Ecto neural progenitor cell (in vitro differentiated cells): Measurements from ENCODE around the gene MTRR.

Experiments
- DNase-seq: peaks from one replicate; pipeline ENCODE4 v3.0.0-alpha.2; 2018; ENCODE audit warnings: low spot score

MTRR gene

DNA sequence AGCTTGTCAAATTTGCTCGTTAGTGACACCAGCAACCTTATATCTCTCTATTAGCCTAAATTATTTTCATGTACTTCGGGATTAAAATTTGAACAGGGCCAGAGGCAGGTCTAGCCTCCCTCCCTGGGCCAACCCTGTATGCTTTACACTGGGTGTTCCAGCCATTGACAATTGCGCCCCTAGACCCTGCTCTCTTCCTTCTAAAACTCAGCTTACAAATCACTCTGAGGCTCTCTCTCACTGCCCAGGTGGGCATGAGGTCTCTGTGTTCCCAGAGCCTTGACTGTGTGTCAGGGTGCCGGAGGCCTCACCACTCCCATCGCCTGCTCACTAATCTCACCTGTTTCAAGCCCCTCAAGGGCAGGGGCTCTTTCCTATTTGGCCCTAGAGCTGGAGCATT lies 11.6 kb upstream of the MTRR start:
- no peak for DNase-seq

DNA sequence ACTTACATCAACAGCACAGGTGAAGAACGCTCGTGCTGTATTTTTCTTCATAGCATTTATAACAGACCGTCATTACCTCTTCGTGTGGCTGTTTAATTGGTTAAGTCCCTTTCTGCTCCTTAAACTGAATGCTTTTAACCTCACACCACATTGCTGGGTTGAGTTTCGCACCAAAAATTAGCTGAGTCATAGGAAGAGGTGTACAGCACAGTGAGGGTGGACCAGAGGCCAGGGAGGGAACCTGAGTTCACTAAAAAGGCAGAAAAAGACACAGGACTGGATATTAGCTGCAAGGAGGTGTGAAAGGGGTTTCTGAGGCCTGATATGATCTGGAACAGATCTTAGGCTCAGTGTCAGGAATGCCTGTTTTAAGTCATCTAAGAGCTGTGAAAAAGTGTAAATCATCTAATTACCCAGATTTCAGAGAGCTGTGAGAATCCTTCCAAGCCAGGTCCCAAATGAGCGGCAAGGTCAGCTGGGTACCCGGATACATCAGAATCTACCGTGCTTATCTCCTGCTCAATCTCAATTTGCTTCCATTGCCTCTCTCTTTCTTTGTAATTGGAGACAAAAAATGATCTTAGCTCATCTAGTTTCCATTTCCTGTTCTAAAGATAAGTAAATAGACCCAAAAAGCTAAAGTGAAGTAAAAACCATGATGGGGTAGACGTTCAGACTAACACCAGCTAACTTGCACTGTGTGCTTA lies 10.9 kb upstream of the MTRR start:
- DNase-seq: no peak

DNA sequence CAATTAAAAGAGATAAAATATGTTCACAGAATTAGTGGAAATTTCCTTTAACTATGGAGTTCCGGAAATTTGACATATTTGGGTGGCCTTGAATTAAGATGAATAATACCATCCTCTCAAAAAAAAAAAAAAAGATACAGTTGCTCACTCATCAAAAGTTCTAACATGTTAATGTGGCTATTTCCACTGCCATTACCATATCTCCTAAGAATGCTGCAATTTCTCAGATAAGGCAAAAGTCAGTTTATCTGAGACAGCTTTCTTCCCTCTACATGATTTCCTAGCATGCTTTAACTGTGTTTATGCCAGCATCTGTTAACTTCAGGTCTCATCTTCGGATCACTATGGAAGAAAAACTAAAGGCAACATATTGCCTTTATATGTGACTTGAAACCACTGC lies 2.8 kb upstream of the MTRR start:
- no peak for DNase-seq

DNA sequence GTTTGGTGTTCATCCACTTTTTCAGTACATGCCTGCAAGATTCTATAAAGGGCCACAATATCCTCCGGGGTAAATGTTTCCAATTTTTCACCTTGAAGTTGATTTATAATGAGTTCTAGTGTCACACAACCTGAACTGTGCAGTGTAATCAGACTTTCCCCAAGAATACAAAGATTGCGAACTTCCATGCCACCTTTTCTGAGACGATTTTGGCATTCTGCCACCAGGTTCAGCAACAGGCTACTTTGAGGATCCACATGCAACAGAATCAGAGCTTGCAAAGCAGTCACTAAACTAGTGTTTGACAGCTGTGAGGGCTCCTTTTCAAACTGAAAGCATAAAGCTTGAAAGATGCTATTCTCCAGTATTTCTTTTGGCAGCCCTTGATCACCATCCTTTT lies 1.7 kb upstream of the MTRR start:
- no peak for DNase-seq

DNA sequence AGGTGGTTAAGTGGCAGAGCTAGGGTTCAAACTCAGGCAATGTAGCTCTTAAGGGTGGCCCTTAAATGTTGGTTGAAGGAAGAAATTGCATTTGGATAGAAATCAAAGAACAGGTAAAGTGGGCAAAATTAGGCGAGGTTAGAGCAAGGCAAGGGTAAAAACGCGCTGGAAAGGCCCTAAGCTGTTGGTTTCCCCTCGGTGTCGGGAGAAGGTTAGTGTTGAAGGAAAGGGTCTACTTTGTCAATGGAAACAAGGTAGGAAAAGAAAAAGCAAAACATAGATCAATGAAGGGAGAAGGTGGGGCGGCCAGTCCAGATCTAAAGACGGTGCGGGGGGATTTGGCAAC lies 548 bp upstream of the MTRR start:
- DNase-seq: no peak

DNA sequence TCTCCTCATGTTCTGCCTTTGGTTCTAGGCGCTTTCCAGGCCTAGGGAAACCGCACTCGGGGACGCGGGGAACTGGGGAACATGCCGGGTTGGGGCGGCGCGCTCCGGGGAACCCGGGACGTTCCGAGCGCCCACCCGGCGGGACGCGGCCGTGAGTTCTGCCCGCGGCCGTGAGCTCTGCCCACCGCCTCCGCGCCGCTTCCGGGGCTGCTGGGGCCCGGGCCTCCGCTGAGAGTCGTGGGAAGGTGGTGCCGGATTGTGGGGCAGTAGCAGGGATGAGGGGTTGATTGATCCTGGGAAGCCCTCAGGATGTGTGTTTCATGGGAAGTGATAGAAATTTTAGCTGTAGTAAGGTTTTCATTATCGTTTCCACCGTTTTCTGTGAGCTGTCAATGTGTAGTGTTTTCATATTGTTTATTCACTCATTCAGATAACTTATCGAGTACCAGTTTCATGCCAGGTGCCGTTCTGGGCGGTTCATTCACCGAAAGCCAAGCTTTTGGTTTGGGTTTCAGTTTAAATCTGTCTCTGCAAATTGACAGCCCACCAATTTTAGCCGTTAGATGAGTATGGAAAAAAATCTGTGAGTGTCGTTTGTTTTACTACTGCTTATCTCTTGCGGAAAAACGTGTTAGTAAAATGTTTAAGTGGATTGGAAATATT lies 657 bp downstream of the MTRR start:
- DNase-seq: no peak

DNA sequence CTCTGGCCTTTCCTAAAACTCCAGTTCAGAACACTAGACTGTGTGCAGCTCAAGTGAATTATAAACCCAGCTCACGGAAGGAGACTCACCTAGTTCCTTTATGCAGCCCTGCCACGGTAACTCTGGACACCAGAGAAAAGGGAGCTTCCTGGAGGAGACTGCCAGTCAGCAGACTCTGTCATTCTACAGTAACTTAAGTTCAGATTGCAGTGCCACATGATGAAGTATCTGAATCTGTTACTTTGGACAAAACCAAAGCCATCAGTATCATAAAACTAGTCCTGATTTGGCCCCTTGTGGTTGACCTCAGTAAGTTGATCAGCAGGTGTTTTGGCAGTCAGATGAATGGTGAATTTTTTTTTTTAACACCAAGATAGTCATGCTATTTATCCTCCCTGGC lies 2.7 kb downstream of the MTRR start:
- DNase-seq: no peak

DNA sequence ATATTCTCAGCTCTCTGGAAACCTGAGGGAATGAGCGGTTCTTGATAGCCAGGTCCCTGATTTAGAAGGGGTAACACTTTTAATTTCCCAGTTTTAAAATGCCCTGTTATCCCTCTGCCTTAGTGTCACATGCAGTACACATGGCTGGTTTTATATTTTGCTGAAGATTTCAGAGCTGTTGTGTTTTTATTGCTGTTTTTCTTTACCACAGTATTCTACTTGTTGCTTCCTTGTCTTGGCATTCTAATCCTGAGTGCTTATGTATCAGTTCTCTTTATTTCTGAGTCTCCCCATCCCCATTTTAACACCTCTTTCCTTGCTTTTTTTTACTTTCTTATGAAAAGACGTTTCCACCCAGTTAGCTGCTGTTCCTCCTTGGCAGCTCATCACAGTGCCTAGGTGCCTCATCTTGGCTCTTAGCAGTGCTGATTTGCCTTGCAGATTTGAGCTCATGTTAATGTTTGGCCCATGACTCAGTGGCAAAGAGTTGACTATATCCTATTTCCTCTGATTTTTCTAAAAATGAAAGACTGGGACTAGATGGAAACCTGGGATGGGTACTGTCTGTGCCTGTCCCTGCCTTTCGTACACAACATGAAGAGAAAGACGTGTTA lies 3.7 kb downstream of the MTRR start:
- DNase-seq: no peak

DNA sequence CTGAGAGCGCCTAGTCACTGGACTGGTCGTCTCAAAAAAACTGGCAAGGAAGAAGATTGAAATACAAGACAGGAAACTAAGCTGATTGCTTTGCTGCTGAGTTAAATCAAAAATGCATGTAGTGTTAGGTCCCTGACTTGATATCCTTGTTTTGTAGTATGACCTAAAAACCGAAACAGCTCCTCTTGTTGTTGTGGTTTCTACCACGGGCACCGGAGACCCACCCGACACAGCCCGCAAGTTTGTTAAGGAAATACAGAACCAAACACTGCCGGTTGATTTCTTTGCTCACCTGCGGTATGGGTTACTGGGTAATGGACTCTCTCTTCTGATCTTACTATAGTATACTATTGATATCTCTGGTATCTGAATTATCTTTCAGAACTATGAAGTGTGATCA lies 4.3 kb downstream of the MTRR start:
- no peak for DNase-seq

DNA sequence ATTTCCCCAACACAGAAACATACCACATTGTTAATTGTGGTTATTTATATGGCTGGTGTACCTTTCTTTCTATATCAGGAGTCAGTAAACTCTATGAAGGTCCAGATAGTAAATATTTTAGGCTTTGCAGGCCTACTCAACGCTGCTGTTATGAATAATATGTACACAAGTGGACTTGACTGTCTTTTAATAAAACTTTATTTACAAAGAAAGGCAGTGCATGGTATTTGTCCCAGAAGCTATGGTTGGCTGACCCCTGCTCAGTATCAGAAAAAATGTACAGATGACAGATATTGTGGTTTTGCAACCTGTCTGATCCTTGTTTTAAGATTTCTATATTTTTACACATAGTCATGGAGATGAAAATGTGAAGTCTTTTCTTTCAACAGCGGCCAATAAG lies 5.7 kb downstream of the MTRR start:
- DNase-seq: no peak

DNA sequence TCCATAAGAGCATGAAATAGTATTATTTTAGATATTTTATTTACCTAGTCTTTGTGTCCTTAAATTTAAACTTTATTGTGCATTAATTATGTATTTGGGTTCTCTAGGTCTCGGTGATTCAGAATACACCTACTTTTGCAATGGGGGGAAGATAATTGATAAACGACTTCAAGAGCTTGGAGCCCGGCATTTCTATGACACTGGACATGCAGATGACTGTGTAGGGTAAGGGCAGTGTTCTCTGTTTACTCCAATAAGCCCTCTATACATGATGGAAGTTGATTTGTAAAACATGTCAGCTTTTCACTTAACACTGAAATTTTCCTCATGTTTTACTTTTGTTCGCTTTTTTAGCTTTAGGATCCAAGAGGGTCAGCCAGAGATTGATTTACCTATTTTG lies 6.2 kb downstream of the MTRR start:
- DNase-seq: no peak

DNA sequence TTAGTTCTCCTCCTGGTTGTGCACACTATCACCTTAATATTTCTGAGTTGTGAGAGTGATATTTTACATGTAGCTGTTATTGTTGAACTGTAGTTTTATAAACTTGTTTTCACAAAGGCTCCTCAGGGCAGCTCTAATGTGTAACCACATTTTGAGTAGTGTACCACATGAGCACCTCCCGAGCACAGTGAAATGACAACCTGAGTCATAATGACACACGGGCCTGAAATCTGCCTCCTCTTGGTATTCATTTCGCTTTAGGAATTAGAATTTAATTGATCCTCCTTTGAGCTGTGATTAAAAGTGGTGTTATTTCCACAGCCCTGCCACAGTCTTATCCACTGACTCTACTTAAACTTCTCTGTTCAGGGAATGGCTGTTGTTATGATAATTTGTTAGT lies 7.9 kb downstream of the MTRR start:
- no peak for DNase-seq

DNA sequence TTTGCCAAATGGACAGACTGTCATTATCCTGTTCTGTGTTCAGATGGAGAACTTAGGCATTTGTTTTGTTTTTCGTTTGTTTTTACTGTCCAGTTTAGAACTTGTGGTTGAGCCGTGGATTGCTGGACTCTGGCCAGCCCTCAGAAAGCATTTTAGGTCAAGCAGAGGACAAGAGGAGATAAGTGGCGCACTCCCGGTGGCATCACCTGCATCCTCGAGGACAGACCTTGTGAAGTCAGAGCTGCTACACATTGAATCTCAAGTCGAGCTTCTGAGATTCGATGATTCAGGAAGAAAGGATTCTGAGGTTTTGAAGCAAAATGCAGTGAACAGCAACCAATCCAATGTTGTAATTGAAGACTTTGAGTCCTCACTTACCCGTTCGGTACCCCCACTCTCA lies 8.9 kb downstream of the MTRR start:
- no peak for DNase-seq

DNA sequence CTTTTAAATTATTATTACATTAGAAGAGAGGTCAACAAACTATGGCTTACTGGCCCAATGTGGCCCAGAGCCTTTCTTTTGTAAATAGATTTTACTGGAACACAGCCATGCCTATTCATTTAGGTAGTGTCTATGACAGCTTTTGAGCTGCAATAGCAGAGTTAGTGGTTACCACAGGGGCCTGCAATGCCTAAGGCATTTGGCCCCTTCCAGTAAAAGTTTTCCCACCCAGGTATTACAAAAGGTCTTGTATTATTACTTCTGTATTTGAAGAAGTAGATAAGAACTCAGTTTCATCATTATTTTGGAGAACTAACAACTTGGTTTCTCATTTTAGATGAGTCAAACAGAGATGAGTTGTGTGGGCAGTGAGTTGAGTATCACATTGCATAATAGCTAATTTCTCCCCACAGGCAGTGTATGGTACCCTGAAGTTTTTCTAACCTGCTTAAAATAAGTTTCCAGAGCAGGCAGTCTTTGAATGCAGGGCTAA lies 9.5 kb downstream of the MTRR start:
- DNase-seq: no peak

DNA sequence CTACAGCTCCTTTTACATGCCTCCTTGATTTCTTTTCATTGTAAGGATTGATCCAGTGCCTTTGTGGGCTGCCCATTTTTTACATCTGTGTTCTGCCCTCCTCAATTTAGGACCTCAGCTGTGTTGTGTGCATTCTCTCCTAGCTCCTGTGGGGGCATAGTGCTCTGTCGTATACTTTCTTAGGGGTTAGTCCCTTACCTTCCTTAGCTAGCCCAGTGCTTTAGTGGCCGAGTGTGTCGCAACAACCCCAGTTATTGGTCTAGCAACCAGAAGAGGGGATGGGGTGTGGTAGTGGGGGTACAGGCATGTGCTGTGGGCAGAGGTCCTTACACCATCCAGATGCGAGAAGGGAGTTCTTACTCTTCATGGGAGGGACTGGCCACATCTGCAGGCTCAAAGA lies 12.1 kb downstream of the MTRR start:
- no peak for DNase-seq

DNA sequence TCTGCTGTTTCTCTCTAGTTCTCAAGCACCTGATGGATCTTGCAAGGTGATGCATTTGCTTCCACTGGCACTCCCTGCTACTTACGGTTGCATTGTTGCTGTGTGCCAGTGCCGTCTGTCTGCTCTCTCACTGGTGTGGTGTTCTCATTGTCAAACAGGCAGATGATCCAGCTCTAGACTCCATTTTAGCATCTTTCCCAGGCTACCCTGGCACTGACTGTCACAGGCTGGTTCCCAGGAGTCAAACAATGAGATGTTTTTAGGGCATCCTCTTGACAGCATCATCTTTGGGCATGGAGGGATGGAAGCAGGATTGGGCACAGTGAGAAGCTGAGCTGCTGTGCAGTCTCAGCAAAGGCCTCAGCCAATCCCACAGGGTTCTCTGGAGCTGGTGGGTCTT lies 12.9 kb downstream of the MTRR start:
- DNase-seq: no peak

DNA sequence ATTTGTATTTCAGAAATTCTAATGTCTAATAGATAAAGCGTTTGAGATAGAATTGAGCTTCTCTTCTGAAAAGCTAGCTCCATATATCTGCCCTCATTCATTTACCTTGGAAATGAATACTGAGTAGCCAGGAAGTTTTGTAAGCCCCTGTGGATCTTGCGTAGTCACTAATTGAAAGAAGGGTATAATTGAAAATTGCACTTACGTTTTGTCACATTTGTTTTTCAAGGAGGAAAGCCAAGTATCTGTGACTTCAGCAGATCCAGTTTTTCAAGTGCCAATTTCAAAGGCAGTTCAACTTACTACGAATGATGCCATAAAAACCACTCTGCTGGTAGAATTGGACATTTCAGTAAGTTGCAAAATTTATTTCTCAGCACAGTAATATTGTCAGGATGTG lies 14.0 kb downstream of the MTRR start:
- DNase-seq: no peak

DNA sequence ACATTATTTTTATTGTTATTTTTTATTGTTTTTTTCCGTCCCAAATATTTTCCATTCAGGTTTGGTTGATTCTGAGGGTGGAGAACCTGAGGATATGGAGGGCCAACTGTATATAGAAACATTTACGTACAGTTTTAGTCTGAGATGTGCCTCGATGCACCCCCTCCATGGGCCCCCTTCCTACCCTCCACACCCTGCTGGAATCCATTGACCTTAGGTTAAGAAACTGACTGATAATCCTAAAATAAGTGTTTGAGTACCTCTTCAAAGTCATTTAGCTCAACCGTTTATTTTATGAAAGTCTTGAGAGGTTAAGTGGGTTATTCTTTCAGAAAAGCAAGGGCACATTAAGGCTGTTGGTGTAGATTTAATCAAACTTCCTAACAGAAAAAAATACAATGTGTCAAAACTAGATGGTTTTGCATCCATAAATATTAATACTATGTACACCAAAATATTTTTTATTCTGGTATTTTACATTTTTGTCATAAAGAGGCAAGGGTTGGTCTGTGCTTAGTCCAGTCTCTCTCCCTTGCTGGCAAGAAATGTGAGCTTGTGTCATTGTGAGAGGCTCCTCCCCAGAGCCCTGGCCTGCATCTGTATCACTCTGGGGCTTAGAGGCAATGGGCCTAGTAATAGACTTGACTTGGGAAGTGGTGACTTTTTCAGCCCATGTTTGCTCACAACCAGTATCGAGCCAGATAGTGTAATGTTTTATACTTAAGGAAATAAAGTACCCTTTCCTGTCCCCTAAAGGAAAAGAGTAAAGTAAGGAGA lies 15.7 kb downstream of the MTRR start:
- DNase-seq: no peak

DNA sequence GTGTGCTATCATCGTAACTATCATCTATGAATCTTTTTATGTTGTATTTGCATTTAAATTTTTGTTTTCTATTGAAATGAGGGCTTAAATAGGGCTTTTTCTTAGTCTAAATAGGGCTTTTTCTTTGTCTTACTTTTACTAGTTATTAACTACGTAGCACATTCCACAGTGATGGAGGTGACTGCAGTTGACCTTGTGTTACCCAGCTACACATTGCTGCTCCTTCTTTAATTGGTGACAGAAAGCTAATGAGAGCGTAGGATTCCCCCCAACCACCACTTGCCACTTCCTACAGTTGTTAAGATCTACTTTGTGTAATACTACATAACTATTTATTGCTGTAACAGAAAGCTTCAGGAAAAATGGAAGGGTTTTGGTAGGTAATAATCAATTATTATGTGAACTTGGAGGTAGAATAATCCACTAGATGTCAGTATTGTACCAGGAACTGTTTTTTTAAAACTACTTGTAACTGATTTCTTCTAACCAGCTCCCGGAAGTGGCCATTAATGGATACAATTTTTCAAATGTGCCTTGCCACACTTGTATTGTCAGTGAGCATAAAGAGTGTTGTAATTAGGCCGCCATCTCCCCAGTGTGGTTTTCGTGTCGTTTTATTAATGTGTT lies 18.0 kb downstream of the MTRR start:
- DNase-seq: no peak

DNA sequence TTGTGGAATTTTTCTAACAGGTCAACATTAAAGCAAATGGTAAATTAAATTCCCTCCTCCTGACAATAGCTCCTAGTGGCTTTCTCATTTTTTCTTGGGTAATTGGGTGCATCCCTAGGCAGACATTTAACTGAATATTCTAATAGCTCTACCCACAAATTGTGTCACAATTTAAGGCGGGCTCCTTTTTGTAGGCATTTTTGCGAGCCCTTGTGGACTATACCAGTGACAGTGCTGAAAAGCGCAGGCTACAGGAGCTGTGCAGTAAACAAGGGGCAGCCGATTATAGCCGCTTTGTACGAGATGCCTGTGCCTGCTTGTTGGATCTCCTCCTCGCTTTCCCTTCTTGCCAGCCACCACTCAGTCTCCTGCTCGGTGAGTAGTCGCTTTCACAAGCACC lies 20.0 kb downstream of the MTRR start:
- DNase-seq: no peak

DNA sequence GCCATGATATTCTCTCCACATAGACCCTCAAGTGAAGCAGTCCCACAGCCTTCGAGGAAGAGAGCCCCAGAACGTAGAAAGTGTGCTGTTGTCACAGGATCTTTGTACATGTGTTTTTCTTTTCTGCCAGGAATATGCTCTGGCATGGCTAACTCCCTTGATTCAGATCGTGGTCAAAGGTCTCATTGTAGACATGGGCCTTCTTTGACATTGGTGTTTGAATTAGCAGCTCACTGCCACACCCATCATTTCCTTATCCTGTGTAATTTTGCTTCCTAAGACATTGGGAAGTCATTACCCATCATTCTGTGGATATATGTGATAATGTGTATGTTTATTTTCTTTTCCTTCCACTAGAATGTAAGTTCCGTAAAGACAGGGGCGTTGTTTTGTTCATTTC lies 25.5 kb downstream of the MTRR start:
- DNase-seq: no peak

DNA sequence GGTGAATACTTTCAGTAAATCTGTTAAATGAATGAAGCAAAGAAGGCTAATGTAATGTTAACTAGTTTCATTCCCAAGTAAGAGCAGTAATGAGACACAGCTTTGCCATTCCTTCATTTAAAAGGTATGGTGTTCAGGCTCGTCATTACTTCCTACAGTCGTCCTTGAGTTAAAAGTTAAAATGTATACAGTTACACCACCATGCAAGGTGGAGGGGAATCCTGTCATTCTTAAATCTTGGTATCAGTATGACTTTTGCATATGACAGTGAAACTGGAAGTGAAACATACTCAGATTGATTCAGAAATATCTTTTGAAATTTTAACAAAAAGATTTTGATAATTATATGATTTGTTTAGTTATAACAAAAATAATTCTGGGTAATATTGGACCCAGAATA lies 25.9 kb downstream of the MTRR start:
- DNase-seq: no peak
